KOPT-K1 (cell line): ENCODE results near the gene MCRS1.

Source experiments
- H3K27ac ChIP-seq: fragments of 200-600 bp; sonication (generic); 2 replicates; pipeline ENCODE4 v1.5.1; 2016; ENCODE audit warnings: antibody characterized with exemption, mild to moderate bottlenecking, low read depth, low read length; ENCODE audit not compliant: poor library complexity, severe bottlenecking
- H3K36me3 ChIP-seq: fragments of 200-600 bp; sonication (generic); 2 replicates; pipeline ENCODE4 v1.5.1; 2017; ENCODE audit warnings: antibody characterized with exemption, mild to moderate bottlenecking, low read length, moderate library complexity; ENCODE audit not compliant: insufficient read depth
- H3K9me3 ChIP-seq: fragments of 200-600 bp; sonication (generic); 2 replicates; pipeline ENCODE4 v1.5.1; 2017; ENCODE audit warnings: antibody characterized with exemption, low read length, mild to moderate bottlenecking; ENCODE audit not compliant: insufficient read depth, poor library complexity, severe bottlenecking

Gene MCRS1

DNA sequence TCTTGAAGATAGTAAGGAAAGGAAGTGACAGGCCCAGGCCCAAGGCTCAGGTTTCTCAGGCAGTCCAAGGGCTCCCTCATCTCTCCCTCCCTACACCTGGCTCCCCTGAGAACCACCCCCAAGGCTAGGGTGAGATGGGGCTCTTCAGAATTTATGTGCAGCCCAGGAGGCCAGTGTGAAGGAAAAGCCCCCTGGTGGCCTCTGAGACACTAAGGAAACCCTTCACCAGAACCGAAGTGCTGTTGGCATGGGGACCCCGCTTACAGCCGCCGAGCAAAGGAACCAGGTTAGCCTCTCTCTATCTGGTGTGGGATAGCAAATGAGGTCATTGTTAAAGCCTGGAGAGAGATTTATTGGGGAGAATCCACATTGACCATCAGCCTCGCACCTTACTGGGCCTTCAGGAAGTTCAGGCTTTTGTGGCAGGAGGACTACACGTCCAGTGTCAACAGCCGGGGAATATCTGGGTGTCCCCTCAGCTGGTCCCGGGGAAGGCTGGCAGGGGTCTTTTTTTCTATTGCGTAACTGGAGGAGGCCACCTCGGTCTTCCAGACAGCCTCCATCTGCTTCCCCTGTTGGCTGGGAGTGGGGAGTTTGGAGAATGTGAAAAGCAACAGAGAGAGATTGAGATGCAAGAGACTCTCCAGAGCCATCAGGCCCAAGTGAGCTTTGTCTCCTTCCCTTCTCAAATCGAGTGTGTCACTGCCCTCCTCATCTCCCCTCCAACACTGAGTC lies 19.4 kb upstream of the MCRS1 start:
- Histone ChIP-seq H3K36me3 (peaks cover 29% of the 10 kb centered on the region), H3K27ac (no peak overlapping the region), H3K9me3 (no peaks in the 10 kb centered on the region)

DNA sequence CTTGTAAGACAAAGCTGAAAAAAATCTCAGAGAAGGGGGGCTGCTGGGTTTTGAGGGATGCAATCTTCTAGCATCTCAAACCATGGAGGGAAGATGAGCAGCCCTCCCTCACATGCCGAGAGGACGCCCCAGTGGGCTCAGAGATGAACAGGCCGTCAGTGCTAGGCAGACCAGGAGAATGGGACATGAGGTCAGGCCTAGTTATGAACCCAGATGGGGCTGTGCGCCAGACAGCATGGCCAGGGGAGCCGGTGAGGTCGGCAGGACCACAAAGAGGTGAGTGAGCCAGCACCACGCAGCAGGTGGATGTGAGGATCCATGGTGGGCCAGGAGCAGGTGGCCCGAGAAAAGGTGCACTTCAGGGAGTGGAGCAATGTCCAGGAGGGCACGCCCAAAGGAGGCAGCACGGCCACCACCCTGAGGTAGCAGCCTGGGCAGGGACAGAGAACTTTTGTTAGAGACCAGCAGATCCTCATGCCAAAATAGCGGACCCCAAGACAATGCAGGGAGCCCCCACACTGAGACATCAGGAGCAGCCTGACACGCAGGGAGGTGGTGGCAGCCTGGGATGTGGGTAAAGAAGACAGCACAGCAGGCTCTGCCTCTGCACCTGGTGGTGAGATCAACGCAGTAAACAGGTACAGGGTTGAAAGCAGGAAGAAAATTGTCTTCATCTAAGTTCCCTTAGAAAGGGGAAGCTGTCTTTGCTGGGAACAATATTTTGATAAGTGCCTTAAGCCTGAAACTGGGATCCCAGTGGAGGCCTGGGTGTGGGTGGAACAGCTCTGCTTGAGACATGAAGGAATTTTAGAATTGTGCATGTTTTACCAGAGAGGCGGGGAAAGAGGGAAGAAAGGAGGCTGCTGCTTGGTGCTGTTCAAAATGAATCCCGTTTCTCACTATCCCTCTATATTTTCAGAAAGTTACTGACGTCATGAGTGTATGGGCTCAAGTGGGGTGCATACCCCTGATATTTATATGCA lies 17.8 kb upstream of the MCRS1 start:
- H3K9me3 ChIP-seq, result no peaks in the 10 kb centered on the region
- H3K27ac ChIP-seq, result no peak overlapping the region
- H3K36me3 ChIP-seq, result peaks cover 29% of the 10 kb centered on the region

DNA sequence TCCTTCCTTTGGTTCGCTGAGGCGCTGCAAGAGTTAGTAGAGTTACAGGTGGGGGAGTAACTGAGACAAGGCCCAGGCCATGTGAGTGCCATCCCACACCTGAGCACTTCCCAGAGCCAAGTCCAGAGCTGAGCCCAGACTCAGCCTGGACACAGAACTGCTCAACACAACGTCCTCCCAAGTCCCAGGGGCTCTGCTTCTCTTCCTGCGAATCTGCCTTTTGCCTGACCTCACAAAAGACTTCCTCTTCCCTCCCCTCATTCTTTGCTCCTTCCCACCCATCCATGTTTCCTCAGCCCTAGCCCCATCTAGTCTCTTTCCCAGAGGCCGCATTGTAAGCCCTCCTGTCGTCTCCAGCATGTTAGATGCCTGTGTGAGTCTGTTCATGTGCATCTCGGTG lies 16.6 kb upstream of the MCRS1 start:
- H3K36me3 ChIP-seq, result peaks cover 29% of the 10 kb centered on the region
- no peak overlapping the region for H3K27ac ChIP-seq
- H3K9me3 ChIP-seq, result no peaks in the 10 kb centered on the region

DNA sequence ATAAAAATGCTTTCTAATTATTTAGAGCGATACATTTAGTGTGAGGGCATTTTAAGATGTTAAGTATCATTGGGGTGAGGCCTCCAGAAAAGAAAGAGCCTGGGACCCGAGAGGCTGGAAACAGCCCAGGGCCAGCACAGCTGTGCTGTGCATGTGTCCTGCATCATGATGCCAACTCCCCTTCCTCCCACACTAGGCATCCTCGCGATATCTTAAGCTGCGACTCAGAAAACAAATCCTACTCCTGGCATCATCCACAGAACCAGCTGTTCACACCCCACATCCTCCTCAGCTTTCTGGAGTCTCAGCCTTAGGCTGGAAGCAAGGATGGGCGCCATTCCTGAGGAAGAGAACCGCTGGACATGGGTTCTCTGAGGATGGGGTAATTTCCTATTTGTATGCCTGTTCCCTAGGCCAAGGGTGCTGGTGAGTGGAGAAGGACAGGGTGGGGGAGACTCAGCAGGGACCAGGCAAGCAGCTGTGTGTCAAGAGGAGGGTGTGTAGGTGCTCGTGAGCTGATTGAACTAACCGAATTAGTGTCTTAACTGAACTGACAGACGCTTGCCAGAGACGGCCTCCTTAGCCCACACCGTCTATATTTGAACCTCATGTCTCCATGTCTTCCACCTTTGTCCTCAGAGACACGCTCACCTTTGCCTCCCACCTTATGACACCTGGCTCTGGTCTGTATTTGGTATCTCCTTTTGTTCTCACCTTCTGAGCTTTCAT lies 15.6 kb upstream of the MCRS1 start:
- H3K36me3 ChIP-seq, result peaks cover 29% of the 10 kb centered on the region
- no peak overlapping the region for H3K27ac ChIP-seq

DNA sequence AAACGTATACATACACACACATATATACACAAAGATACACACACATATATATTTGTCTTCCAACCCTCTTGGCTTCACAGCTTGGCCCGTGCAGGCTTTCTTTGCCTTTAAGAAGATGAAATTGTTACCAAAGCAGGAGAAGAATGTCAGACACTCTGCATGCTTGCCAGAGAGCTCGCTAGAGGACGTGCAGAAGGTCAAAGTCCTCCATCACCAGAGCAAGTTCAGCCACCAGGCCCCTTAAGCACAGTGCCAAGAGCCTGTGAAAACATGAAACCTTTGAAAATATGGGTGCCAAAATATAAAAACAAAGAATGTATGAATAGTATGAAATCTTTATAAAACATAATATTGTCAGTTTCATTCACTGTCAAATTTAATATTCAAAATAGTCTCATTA lies 14.9 kb upstream of the MCRS1 start:
- no peak overlapping the region for H3K27ac ChIP-seq

More for the DNA sequence above, 15.6 kb upstream of the MCRS1 start:
- no peaks in the 10 kb centered on the region for H3K9me3 ChIP-seq

DNA sequence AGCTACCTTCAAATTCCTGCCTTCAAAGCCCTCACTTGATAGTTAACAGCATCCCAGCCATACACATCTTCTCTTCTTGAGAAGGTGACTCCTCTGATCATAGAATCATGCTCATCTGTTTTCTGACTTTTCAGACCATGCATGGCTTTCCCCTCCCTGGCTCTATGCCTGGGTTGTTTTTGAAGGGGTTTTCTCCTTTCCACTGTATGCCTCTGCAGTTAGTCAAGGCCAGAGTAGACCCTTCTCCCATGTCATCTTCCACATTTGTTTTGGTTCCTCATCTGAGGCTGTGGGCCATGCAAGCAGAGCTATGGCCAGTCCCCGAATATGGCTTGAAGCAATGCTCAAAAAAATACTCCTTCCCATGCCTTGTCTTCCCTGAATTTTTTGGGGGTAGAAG lies 14.3 kb upstream of the MCRS1 start:
- H3K27ac ChIP-seq, result no peak overlapping the region
- no peaks in the 10 kb centered on the region for H3K9me3 ChIP-seq
- H3K36me3 ChIP-seq, result peaks cover 20% of the 10 kb centered on the region

More for the DNA sequence above, 14.9 kb upstream of the MCRS1 start:
- peaks cover 26% of the 10 kb centered on the region for H3K36me3 ChIP-seq
- no peaks in the 10 kb centered on the region for H3K9me3 ChIP-seq

DNA sequence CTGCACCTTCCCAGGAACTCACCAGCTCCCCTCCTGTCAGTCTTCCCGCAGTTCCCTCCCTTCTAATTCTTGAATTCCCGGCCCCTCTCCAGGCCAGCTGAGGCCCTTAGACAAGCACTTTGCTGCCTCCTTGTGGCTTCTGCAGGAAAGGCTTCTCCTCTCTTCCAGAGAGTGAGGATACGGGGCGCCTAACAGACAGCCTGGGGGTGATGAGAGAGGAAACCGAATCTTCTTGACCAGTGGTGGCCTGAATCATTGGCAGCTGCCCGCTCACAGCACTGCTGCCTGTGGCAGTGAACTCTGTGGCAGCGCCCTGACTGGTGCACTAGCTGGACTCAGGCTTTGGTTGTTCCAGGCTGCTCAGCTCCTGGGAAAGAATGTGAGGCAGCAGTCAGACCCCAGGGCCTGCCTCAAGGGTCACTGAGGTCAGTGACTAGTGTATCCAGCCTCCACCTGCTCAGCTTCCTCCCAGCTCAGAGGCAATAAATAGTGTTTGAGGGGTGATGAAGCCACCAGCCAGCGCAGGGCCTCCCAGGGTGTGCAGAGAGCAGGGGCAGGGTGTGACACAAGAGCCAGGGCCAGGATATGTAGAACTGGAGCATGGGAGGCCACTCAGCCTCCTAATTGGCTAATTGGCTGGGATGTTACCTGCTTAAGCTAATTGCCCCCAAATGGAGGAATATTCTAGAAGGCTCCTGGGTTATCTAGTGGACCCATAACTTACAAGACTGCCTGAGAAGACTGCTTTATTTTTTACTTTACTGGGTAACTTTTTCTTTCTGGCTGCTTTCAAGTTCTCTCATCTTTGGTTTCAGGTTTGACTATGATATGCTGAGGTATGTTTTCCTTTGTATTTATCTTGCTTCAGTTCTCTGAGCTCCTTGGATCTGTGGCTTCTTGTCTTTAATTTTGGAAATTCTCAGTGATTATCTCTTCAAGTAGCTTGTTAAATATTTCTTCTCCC lies 12.9 kb upstream of the MCRS1 start:
- H3K27ac ChIP-seq, result no peak overlapping the region
- H3K36me3 ChIP-seq, result peaks cover 9% of the 10 kb centered on the region; the same call in 1 of the 2 replicates

DNA sequence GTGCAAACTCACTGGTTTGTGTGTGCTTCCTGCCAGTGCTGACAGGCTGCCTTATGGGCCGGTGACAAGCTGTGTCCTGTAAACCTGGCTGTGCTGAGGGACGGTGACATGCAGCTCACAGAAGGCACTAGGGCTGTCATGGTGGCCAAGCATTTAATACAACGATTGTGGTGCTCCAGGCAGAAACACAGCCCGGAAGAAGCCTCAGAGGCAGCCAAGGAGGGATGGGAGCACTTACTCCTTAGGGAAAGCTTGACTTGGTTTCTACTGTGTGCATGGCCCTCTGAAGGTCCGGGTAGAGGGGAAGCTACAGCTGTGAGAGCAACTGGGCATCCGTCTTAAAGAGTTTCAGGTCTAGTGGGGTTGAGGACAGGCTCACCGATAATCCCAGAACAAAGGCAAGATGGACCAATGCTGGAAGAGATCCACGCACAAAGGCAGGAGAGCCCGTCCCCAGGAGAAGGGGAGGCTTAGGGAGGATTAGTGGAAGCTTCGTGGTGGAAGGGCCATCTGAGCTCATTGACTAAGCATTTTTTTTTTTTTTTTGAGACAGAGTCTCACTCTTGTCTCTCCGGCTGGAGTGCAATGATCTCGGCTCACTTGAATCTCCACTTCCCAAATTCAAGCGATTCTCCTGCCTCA lies 10.7 kb upstream of the MCRS1 start:
- Histone ChIP-seq H3K27ac (no peak overlapping the region), H3K36me3 (peaks cover 15% of the 10 kb centered on the region)

More for the DNA sequence above, 12.9 kb upstream of the MCRS1 start:
- H3K9me3 ChIP-seq, result no peaks in the 10 kb centered on the region

DNA sequence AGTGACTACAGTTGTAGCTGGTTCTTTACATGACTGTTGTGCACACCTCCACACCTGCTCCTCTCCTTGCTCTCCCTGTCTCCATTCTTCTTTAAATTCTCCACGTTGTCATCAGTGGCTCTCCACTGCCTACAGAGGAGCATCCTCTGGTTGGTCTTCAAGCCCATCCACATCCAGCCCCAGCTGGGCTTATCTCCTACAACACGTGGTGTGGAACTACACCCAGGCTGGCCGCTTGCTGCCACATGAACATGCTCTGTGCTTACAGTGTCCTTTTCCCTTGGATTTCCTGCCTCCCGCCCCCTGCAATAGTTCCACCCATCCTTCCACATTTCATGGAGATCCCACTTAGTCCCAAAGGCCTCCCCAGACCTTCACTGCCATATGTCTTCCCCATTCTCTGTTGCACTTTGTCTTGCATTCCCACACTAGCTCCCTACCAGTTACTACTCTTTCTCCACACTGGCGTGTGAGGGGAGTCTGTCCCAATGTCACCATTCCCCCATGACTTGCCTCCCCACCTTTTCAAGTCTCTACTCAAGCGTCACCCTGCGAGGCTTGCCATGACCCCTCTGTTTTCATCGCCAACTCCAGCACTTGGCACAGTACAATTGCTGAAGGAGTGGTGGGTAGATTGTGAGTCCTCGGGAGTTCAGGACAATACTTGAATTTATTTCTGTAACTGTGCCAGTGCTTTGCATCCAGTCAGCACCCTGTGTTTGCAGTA lies 9.8 kb upstream of the MCRS1 start:
- Histone ChIP-seq H3K27ac (no peak overlapping the region), H3K9me3 (no peaks in the 10 kb centered on the region), H3K36me3 (peaks cover 18% of the 10 kb centered on the region)

More for the DNA sequence above, 10.7 kb upstream of the MCRS1 start:
- H3K9me3 ChIP-seq, result no peaks in the 10 kb centered on the region

DNA sequence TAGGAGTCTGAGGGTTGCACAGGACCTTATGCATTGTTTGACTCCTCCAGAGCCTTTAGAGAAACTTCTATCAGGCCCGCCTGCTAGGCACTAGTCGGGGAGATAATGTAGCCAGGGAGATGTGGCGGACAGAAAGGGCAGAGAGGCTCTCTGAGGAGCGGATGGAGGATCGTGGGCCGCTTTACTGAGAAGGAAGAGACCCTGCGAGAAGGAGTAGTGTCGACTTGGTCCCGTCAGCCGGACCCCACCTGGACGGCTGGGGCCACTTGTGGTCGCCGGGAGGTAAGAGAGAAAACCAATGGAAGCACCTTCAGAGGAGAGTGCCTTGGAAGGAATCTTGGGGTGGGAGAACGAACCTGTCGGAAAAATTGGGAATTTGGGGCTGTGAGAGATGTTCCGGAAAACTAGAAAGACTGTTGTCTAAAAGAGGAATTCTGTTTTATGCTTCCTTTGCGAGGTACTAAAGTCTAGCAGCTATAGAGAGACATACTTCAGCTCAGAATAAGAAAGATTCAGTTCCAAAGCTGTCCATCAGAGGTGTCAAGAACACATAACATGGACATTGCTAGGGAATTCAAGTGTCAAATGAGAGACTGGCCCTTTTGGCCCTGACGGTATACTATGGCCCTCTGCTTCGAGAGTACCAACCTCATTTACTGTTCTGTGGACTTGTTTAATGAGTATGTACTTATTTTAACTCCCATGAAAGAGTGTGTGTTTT lies 660 bp upstream of the MCRS1 start:
- Histone ChIP-seq H3K27ac (peak overlapping the region; percentile 89), H3K9me3 (no peaks in the 10 kb centered on the region), H3K36me3 (peaks cover 27% of the 10 kb centered on the region)

DNA sequence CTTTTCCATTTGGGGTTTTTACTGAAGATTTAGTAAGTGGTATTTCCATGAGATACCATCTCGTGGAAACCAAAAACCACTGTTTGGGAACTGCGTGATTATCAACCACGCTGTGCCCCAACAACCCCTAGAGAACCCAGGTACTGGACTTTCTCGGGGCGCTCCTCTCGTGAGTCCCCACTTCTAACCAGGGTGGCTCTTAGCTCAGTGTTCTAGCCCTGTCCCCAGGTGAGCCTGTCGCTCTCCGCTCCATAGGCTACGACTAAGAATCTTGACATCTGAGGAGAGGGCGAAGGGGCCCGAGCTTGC lies 686 bp downstream of the MCRS1 start:
- Histone ChIP-seq H3K27ac (peak overlapping the region; percentile 89), H3K36me3 (peaks cover 35% of the 10 kb centered on the region), H3K9me3 (no peaks in the 10 kb centered on the region)

DNA sequence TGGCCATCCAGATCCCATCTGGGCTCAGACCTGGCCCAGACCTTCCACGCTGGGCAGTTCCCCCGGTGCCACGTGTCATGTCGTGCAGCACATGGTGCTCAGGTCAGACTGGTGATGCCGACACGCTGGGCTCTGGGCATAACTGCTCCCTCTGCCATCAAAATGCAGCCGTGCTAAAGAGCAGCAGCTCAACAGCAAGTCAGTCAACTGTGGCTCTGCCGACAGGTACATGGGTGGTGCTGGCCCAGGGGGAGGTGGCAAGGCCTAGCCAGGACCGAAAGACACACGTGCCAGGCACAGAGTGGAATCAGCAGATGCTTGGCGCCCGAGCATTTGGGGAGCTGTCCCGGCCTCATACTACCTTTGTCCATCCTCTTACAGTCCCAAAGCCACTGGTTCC lies 1.6 kb downstream of the MCRS1 start:
- H3K36me3 ChIP-seq, result peaks cover 44% of the 10 kb centered on the region
- H3K9me3 ChIP-seq, result no peaks in the 10 kb centered on the region
- H3K27ac ChIP-seq, result no peak overlapping the region
